ENCODE data around the gene PRM2.

Gene PRM2

GRCh38 chr16:11260596-11260966 is 15.7 kb downstream of the PRM2 start:
- DNase-seq (ENCODE audit: low read depth in 2 of 2) = no peak

DNA sequence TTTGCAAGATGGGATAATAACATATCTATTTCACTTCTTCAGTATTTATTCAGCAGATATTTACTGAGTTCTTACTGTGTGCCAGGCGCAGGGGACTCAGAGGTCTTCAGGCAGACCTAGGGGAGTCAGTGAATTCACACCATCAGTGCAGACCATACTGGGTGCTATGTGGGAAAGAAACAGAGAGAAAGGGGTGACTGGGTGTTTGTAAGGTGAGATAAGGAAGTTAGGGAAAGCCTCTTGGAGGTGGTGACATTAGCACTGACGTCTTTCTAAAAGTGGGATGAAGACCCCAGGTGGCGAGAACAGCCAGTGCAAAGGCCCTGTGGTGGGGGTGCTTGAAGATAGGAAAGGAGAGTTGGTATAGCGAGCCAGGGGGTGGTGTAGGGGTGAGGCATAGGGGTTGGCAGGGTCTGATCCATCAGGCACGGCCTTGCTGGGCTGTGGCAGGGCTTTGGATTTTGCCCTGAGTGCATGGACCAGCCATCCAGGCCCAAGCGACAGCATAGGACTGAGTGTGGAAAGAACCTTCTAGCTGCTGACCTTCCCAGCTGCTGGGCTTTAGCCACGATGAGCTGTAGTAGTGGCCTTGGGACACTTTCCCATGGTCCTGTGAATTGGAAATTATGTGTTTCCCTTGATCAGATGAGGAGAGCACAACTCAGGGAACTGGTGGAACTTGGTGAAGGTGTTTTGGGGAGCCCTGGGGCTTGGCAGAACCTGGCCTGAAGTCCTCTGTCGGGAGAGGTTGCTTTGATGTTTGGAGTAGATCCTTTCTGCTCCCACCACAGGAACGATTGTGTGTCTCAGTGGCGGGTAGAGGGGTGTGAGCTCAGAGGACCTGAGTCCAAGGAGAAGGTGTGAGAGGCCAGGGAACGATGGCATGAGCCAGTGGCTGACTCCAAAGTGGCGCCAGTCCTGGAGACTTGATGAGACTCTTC is 16.4 kb downstream of the PRM2 start:
- no peak for DNase-seq (ENCODE audit: low read depth in 2 of 2)

DNA sequence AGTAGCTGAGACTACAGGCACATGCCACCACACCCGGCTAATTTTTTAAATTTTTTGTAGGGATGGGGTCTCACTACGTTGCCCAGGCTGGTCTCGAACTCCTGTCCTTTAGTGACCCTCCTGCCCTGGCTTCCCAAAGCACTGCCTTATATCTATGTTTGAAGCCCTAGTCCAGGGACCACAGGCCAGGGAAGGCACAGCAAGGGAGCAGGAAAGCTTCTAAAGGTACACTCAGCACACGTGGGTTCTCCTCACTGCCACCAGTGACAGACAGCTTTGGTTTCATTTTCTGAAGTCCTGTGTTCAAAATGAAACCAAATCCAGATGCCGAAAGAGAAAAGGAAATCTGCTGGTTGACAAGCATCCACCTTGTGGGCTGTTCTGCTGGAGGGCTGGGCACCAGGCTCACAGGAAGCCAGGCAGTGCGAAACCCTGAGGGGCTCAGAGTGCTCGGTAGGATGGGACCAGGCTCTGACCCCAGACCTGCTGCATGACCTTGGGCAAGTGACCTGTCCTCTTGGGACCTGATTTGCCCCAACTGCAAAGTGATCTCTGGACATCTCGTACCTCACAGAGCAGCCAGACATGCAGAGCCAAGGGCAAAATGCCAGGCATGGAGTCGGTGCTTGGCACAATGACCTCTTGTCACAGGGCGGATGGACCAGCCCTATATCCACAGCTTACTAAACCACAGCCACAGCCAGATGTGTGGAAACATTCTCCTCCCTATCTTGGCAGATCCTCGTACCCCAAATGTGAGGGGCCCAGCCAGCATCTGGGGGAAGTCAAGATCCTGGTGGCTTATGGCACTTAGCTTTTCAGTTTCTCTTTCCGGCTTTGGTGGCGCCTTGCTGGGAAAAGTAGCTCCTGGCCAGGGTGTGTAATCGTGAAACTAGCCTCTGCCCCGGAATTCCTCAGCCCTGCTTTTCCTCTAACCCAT is 17.5 kb downstream of the PRM2 start:
- DNase-seq (ENCODE audit: low read depth in 2 of 2) = no peak

- peak in 1 of 2 donors; percentile 37 for DNase-seq (ENCODE audit: low read depth in 2 of 2)
Observed at GRCh38 chr16:11257131-11257938, 18.9 kb downstream of the PRM2 start.

- DNase-seq (ENCODE audit: low read depth in 2 of 2) = no peak
Observed at GRCh38 chr16:11256661-11257130, 19.6 kb downstream of the PRM2 start.

- DNase-seq (ENCODE audit: low read depth in 2 of 2) = peak; percentile 81 to 86
Observed at GRCh38 chr16:11255737-11256660, 20.3 kb downstream of the PRM2 start, which contains the start of gene SOCS1. Gene SOCS1 (minus strand): TSS chr16:11256204. CDS start chr16:11255478, 726 bp downstream.

GRCh38 chr16:11254913-11255736 is 21.2 kb downstream of the PRM2 start:
- peak in 1 of 2 donors; percentile 23 for DNase-seq (ENCODE audit: low read depth in 2 of 2)

- no peak for DNase-seq (ENCODE audit: low read depth in 2 of 2)
Observed at GRCh38 chr16:11253995-11254912, 22.0 kb downstream of the PRM2 start.

GRCh38 chr16:11253009-11253994 is 23.0 kb downstream of the PRM2 start:
- DNase-seq (ENCODE audit: low read depth in 2 of 2) = no peak

GRCh38 chr16:11252482-11252931 is 23.8 kb downstream of the PRM2 start:
- DNase-seq (ENCODE audit: low read depth in 2 of 2) = no peak

GRCh38 chr16:11251525-11252481 is 24.5 kb downstream of the PRM2 start:
- DNase-seq (ENCODE audit: low read depth in 2 of 2) = peak; percentile 78 to 80

GRCh38 chr16:11250786-11251524 is 25.3 kb downstream of the PRM2 start:
- no peak for DNase-seq (ENCODE audit: low read depth in 2 of 2)

DNA sequence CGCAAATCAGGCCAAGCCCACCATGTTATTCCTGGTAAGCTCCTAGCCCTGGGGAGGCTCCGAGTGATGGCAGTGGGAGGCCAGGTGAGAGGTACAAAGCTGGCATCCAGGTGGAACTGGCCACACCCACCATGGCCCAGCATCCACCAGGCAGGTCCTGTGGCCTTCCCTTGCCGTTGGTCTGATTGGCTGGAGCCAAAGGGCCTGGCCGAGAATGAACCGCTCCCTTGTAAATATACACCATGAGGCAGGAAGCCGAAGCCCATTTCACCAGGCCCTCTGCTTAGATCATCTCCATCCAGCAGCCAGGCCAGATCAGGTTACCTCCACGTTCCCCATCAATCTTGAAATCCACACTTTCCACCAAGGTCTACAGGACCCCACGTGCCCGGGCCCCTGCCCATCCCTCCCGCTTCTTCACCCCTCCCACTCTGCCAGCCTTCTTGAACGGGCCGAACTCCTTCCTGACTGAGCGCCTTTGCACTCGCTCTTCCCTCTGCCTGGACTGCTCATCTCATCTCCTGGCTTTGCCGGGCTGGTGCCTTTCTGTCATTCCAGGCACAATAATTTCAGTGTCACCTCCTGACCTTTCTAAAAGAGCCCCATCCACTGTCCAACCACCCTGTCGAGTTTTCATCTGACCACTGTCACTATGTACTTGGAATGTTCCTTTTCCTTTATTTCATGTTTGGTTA is 26.0 kb downstream of the PRM2 start:
- DNase-seq (ENCODE audit: low read depth in 2 of 2) = no peak

Measured in activated CD4-positive, alpha-beta T cell treated with anti-CD3 and anti-CD28 coated beads for 24 hours (primary cell).